Dendritic cell treated with granulocyte-macrophage colony-stimulating factor and Interleukin-4, amounts not matched to agents 40 ng/mL and 50 ng/mL, for 4 days (primary cell): ENCODE measurements around the gene FAM120A.
"Not testable (repeated sequence)": the region's sequence is repeated elsewhere in the genome, so short reads cannot be mapped to it uniquely, and the experiment has no call there.

Experiments
- H3K27ac Mint-ChIP-seq: one replicate; pipeline ENCODE4 v1.8.0; 2022; ENCODE audit warnings: mild to moderate bottlenecking, mixed read lengths
- H3K27me3 Mint-ChIP-seq: one replicate; pipeline ENCODE4 v1.8.0; 2022; ENCODE audit warnings: mild to moderate bottlenecking, mixed read lengths
- H3K36me3 Mint-ChIP-seq: one replicate; pipeline ENCODE4 v1.8.0; 2022; ENCODE audit warnings: low read depth, mixed read lengths
- H3K4me1 Mint-ChIP-seq: one replicate; pipeline ENCODE4 v1.8.0; 2022; ENCODE audit warnings: low read depth, mixed read lengths
- H3K4me3 Mint-ChIP-seq: one replicate; pipeline ENCODE4 v1.8.0; 2022; ENCODE audit warnings: mild to moderate bottlenecking, moderate library complexity, mixed read lengths
- H3K9me3 Mint-ChIP-seq: one replicate; pipeline ENCODE4 v1.8.0; 2022; ENCODE audit warnings: mixed read lengths
- intact Hi-C: fragments of 100-400 bp; cut with micrococcal nuclease; formaldehyde crosslinking; loops from one replicate; pipeline ENCODE4 v1.15.0; 2022

The FAM120A gene

GRCh38 chr9:93491593-93492232, 40.2 kb downstream of the FAM120A start:
- H3K27ac Mint-ChIP-seq = no peak overlapping the region
- H3K27me3 Mint-ChIP-seq = no peaks in the 10 kb centered on the region
- H3K36me3 Mint-ChIP-seq = peaks cover 75% of the 10 kb centered on the region
- peaks cover 46% of the 10 kb centered on the region for H3K4me1 Mint-ChIP-seq
- H3K9me3 Mint-ChIP-seq = peaks cover 9% of the 10 kb centered on the region
- no peak overlapping the region for H3K4me3 Mint-ChIP-seq
- intact Hi-C loops = no loop called here

- no peak overlapping the region for H3K4me3 Mint-ChIP-seq
- peaks cover 75% of the 10 kb centered on the region for H3K36me3 Mint-ChIP-seq
- peaks cover 41% of the 10 kb centered on the region for H3K4me1 Mint-ChIP-seq
Measured at GRCh38 chr9:93492327-93492726, 40.8 kb downstream of the FAM120A start.

GRCh38 chr9:93493949-93494348, 42.5 kb downstream of the FAM120A start:
- H3K4me1 Mint-ChIP-seq = peaks cover 25% of the 10 kb centered on the region
- H3K27me3 Mint-ChIP-seq = no peaks in the 10 kb centered on the region
- H3K9me3 Mint-ChIP-seq = no peaks in the 10 kb centered on the region
- peaks cover 74% of the 10 kb centered on the region for H3K36me3 Mint-ChIP-seq
- no peak overlapping the region for H3K27ac Mint-ChIP-seq
- H3K4me3 Mint-ChIP-seq = no peak overlapping the region
- intact Hi-C loops = no loop called here

More at GRCh38 chr9:93492327-93492726, 40.8 kb downstream of the FAM120A start:
- Mint-ChIP-seq H3K27ac (no peak overlapping the region), H3K9me3 (peaks cover 9% of the 10 kb centered on the region), H3K27me3 (no peaks in the 10 kb centered on the region)
- intact Hi-C loops = no loop called here

- intact Hi-C loops = no loop called here
- H3K27ac Mint-ChIP-seq = no peak overlapping the region
Measured at GRCh38 chr9:93496285-93496684, 44.8 kb downstream of the FAM120A start.

GRCh38 chr9:93500571-93501298, 49.2 kb downstream of the FAM120A start:
- no peaks in the 10 kb centered on the region for H3K27me3 Mint-ChIP-seq
- no peaks in the 10 kb centered on the region for H3K9me3 Mint-ChIP-seq
- intact Hi-C loops = loop anchor here (5.0 kb wide), 1 partner anchor 67 kb away; no protein-coding TSS in a partner anchor
- H3K4me1 Mint-ChIP-seq = peaks cover 56% of the 10 kb centered on the region
- peak overlapping the region; percentile 62 for H3K4me3 Mint-ChIP-seq
- H3K27ac Mint-ChIP-seq = peak overlapping the region; percentile 50
- peaks cover 76% of the 10 kb centered on the region for H3K36me3 Mint-ChIP-seq

More at GRCh38 chr9:93496285-93496684, 44.8 kb downstream of the FAM120A start:
- Mint-ChIP-seq H3K9me3 (no peaks in the 10 kb centered on the region), H3K4me3 (no peak overlapping the region), H3K27me3 (no peaks in the 10 kb centered on the region), H3K36me3 (peaks cover 88% of the 10 kb centered on the region), H3K4me1 (peaks cover 28% of the 10 kb centered on the region)

GRCh38 chr9:93501406-93501805, 49.9 kb downstream of the FAM120A start:
- H3K36me3 Mint-ChIP-seq = peaks cover 69% of the 10 kb centered on the region
- H3K9me3 Mint-ChIP-seq = no peaks in the 10 kb centered on the region
- H3K4me1 Mint-ChIP-seq = peaks cover 59% of the 10 kb centered on the region
- peak overlapping the region; percentile 50 for H3K27ac Mint-ChIP-seq
- intact Hi-C loops = loop anchor here (5.0 kb wide), 1 partner anchor 66 kb away; no protein-coding TSS in a partner anchor
- no peaks in the 10 kb centered on the region for H3K27me3 Mint-ChIP-seq
- peak overlapping the region; percentile 62 for H3K4me3 Mint-ChIP-seq

GRCh38 chr9:93503381-93503780, 51.9 kb downstream of the FAM120A start:
- H3K4me1 Mint-ChIP-seq = peaks cover 76% of the 10 kb centered on the region
- no peak overlapping the region for H3K4me3 Mint-ChIP-seq
- H3K27ac Mint-ChIP-seq = peak overlapping the region; percentile 83
- intact Hi-C loops = loop anchor here (5.0 kb wide), 1 partner anchor 64 kb away; no protein-coding TSS in a partner anchor
- H3K27me3 Mint-ChIP-seq = no peaks in the 10 kb centered on the region
- peaks cover 60% of the 10 kb centered on the region for H3K36me3 Mint-ChIP-seq
- no peaks in the 10 kb centered on the region for H3K9me3 Mint-ChIP-seq

- H3K9me3 Mint-ChIP-seq = no peaks in the 10 kb centered on the region
- H3K27ac Mint-ChIP-seq = peak overlapping the region; percentile 83
- H3K4me1 Mint-ChIP-seq = peaks cover 82% of the 10 kb centered on the region
- intact Hi-C loops = loop anchor here (1.0 kb wide), 1 partner anchor 52 kb away; the partner anchor contains the start of gene FAM120AOS
- no peaks in the 10 kb centered on the region for H3K27me3 Mint-ChIP-seq
- H3K36me3 Mint-ChIP-seq = peaks cover 46% of the 10 kb centered on the region
- H3K4me3 Mint-ChIP-seq = peak overlapping the region; percentile 65
Measured at GRCh38 chr9:93505541-93506132, 54.2 kb downstream of the FAM120A start.

- intact Hi-C loops = no loop called here
- Mint-ChIP-seq H3K9me3 (no peaks in the 10 kb centered on the region), H3K4me1 (peaks cover 89% of the 10 kb centered on the region), H3K4me3 (no peak overlapping the region), H3K36me3 (peaks cover 36% of the 10 kb centered on the region), H3K27me3 (no peaks in the 10 kb centered on the region), H3K27ac (peak overlapping the region; percentile 18)
Measured at GRCh38 chr9:93507768-93508167, 56.3 kb downstream of the FAM120A start.

GRCh38 chr9:93508207-93508606, 56.7 kb downstream of the FAM120A start:
- intact Hi-C loops = no loop called here
- peak overlapping the region; percentile 18 for H3K27ac Mint-ChIP-seq
- no peaks in the 10 kb centered on the region for H3K9me3 Mint-ChIP-seq
- peaks cover 89% of the 10 kb centered on the region for H3K4me1 Mint-ChIP-seq
- no peak overlapping the region for H3K4me3 Mint-ChIP-seq
- no peaks in the 10 kb centered on the region for H3K27me3 Mint-ChIP-seq
- peaks cover 33% of the 10 kb centered on the region for H3K36me3 Mint-ChIP-seq

GRCh38 chr9:93509084-93509483, 57.6 kb downstream of the FAM120A start:
- peak overlapping the region; percentile 18 for H3K27ac Mint-ChIP-seq
- intact Hi-C loops = no loop called here
- no peak overlapping the region for H3K4me3 Mint-ChIP-seq
- peaks cover 36% of the 10 kb centered on the region for H3K36me3 Mint-ChIP-seq
- H3K4me1 Mint-ChIP-seq = peaks cover 89% of the 10 kb centered on the region
- H3K27me3 Mint-ChIP-seq = no peaks in the 10 kb centered on the region
- H3K9me3 Mint-ChIP-seq = no peaks in the 10 kb centered on the region

- H3K4me3 Mint-ChIP-seq = peak overlapping the region; percentile 10
- H3K4me1 Mint-ChIP-seq = peaks cover 82% of the 10 kb centered on the region
- peaks cover 43% of the 10 kb centered on the region for H3K36me3 Mint-ChIP-seq
- intact Hi-C loops = no loop called here
- no peaks in the 10 kb centered on the region for H3K27me3 Mint-ChIP-seq
- H3K9me3 Mint-ChIP-seq = no peaks in the 10 kb centered on the region
- peak overlapping the region; percentile 76 for H3K27ac Mint-ChIP-seq
Measured at GRCh38 chr9:93510041-93510440, 58.6 kb downstream of the FAM120A start.

- Mint-ChIP-seq H3K27ac (peak overlapping the region; percentile 86), H3K4me1 (peaks cover 71% of the 10 kb centered on the region), H3K36me3 (peaks cover 47% of the 10 kb centered on the region)
- intact Hi-C loops, H3K9me3 Mint-ChIP-seq, H3K27me3 Mint-ChIP-seq, H3K4me3 Mint-ChIP-seq: not testable (repeated sequence)
Measured at GRCh38 chr9:93511228-93511627, 59.7 kb downstream of the FAM120A start.
